Gastrocnemius medialis (tissue), 4 donors: Measurements from ENCODE around the gene RAB11A.

Experiments used
- POLR2A ChIP-seq, 2 donors: fragments of 450-650 bp; IDR thresholded peaks; one replicate each; pipeline ENCODE4 v1.6.1; 2017; ENCODE audit warnings: antibody characterized with exemption in 2 of 2, mild to moderate bottlenecking in 2 of 2, moderate library complexity in 2 of 2
- TF ChIP-seq, protein P1 (sequence below), 5 experiments: fragments of 450-650 bp in 3 of 5; fragments of 200-600 bp in 2 of 5; sonication (generic) in 2 of 5; IDR thresholded peaks in 4 of 5; conservative IDR thresholded peaks in 1 of 5; 1 replicate in 4 of 5; 2 replicates in 1 of 5; pipeline ENCODE4 v1.5.1; 2016 to 2019; ENCODE audit warnings: antibody characterized with exemption in 5 of 5, mild to moderate bottlenecking in 3 of 5, moderate library complexity in 3 of 5

DNA sequence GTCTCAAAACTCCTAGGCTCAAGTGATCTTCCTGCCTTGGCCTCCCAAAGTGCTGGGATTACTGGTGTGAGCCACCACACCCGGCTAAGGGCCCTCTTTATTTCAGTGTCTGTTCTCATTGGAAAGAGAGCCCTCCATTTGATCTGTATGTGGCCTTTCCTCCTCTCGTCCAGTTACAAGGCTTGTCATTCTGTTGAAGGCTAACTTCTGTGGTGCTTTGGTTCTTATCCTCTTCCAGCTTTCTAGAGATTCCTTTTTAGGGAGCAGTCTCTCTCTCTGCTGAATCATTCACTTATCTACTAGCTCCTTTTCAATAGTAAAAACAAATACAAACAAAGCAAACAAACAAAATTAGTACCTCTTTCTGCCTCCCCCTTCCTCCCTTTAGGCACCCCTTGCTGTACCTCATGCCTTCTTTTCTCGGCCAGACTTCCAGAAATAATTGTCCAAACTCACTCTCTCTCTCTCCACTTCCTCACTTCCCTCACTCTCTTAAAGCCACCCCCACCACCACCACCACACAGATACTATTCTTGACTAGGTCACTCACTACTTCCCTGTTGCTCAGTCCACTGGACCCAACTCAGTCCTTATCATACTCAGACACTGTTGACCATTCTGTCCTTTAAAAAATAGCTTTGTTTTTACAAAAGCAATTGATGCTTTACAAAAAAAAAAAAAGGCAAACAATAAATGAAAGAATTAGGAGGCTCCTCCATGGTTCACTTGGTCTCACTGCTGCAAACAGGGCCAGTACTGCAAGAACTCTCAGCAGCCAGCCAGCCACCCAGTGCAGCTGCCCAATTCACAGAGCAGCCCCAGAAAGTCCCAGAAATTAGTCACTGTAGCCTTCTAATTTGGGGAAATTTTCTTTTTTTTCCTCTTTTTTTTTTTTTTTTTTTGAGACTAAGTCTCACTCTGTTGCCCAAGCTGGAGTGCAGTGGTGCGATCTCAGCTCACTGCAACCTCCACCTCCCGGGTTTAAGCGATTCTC, 31.7 kb upstream of the RAB11A start:
- TF ChIP-seq, protein P1, sequence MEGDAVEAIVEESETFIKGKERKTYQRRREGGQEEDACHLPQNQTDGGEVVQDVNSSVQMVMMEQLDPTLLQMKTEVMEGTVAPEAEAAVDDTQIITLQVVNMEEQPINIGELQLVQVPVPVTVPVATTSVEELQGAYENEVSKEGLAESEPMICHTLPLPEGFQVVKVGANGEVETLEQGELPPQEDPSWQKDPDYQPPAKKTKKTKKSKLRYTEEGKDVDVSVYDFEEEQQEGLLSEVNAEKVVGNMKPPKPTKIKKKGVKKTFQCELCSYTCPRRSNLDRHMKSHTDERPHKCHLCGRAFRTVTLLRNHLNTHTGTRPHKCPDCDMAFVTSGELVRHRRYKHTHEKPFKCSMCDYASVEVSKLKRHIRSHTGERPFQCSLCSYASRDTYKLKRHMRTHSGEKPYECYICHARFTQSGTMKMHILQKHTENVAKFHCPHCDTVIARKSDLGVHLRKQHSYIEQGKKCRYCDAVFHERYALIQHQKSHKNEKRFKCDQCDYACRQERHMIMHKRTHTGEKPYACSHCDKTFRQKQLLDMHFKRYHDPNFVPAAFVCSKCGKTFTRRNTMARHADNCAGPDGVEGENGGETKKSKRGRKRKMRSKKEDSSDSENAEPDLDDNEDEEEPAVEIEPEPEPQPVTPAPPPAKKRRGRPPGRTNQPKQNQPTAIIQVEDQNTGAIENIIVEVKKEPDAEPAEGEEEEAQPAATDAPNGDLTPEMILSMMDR (IDR thresholded peaks at IDR 0.05 in 4 of 5, conservative IDR thresholded peaks at IDR 0.05 in 1 of 5) = no peak
- TF ChIP-seq POLR2A (IDR thresholded peaks at IDR 0.05) = no peak
